WTC11 (cell line): Measurements from ENCODE around the gene KCNIP4. TPM values are rescaled to one million over a fixed set of nuclear protein-coding genes. Genes with fewer than 3 reads are reported as not detected.

Source experiments
- ATAC-seq: fragments of 200-7000 bp; cut with Tn5 transposase; 2 replicates; pipeline ENCODE4 v1.10.0; 2021; ENCODE audit warnings: mild to moderate bottlenecking, moderate library complexity
- CTCF ChIA-PET: fragments of 300-600 bp; sonication (Branson Sonifier 250); formaldehyde crosslinking; loops from one replicate; lab custom pipeline; 2021; ENCODE audit warnings: antibody characterized with exemption; lab: Charles Lee
- POLR2A ChIA-PET: fragments of 350-600 bp; sonication (Branson Sonifier 250); formaldehyde crosslinking; loops from one replicate; lab custom pipeline; 2021; ENCODE audit warnings: antibody characterized with exemption; lab: Charles Lee
- DNase-seq: peaks from one replicate; pipeline ENCODE4 v3.0.0; 2021; ENCODE audit warnings: low spot score
- H3K27ac Mint-ChIP-seq: 2 replicates; pipeline ENCODE4 v1.8.0; 2021; ENCODE audit warnings: mixed read lengths
- H3K27me3 Mint-ChIP-seq: 2 replicates; pipeline ENCODE4 v1.8.0; 2021; ENCODE audit warnings: low read depth, mild to moderate bottlenecking, moderate library complexity, mixed read lengths
- H3K36me3 Mint-ChIP-seq: 2 replicates; pipeline ENCODE4 v1.8.0; 2021; ENCODE audit warnings: mixed read lengths
- H3K4me1 Mint-ChIP-seq: 2 replicates; pipeline ENCODE4 v1.8.0; 2022; ENCODE audit warnings: mixed read lengths
- H3K4me3 Mint-ChIP-seq: 2 replicates; pipeline ENCODE4 v1.8.0; 2021; ENCODE audit warnings: mild to moderate bottlenecking, moderate library complexity, mixed read lengths
- H3K9me3 Mint-ChIP-seq: 2 replicates; pipeline ENCODE4 v1.8.0; 2021; ENCODE audit warnings: mixed read lengths
- E2F4 ChIP-seq: sonication (generic); formaldehyde crosslinking; IDR thresholded peaks from 2 replicates; pipeline ENCODE4 v1.8.1; 2022; ENCODE audit warnings: low read depth, mild to moderate bottlenecking, moderate library complexity, missing genetic modification reagents, borderline replicate concordance
- FOXJ3 ChIP-seq: sonication (generic); formaldehyde crosslinking; IDR thresholded peaks from 2 replicates; pipeline ENCODE4 v1.9.0; 2021; ENCODE audit warnings: missing genetic modification reagents, mild to moderate bottlenecking, borderline replicate concordance
- GABPB1 ChIP-seq: sonication (generic); formaldehyde crosslinking; IDR thresholded peaks from 2 replicates; pipeline ENCODE4 v1.8.1; 2023; ENCODE audit warnings: mild to moderate bottlenecking, missing genetic modification reagents
- JAZF1 ChIP-seq: fragments of 250-450 bp; sonication (Bioruptor Pico); IDR thresholded peaks from 2 replicates; pipeline ENCODE4 v1.9.0; 2021; ENCODE audit warnings: moderate library complexity, mild to moderate bottlenecking, inconsistent platforms
- OVOL2 ChIP-seq: fragments of 250-450 bp; sonication (Bioruptor Pico); IDR thresholded peaks from 2 replicates; pipeline ENCODE4 v1.9.0; 2021; ENCODE audit warnings: mild to moderate bottlenecking, borderline replicate concordance
- SP1 ChIP-seq: sonication (generic); formaldehyde crosslinking; conservative IDR thresholded peaks from 2 replicates; pipeline ENCODE4 v1.8.1; 2022; ENCODE audit warnings: missing genetic modification reagents
- STAT6 ChIP-seq: sonication (generic); formaldehyde crosslinking; conservative IDR thresholded peaks from 2 replicates; pipeline ENCODE4 v1.8.1; 2023; ENCODE audit warnings: mild to moderate bottlenecking, low read depth, missing genetic modification reagents, moderate library complexity
- TCF7 ChIP-seq: sonication (generic); formaldehyde crosslinking; IDR thresholded peaks from 2 replicates; pipeline ENCODE4 v1.8.0; 2022; ENCODE audit warnings: mild to moderate bottlenecking, low read depth, missing genetic modification reagents, moderate library complexity
- TEAD1 ChIP-seq: sonication (generic); formaldehyde crosslinking; IDR thresholded peaks from 2 replicates; pipeline ENCODE4 v1.8.0; 2022; ENCODE audit warnings: mild to moderate bottlenecking, missing genetic modification reagents
- TEAD4 ChIP-seq: sonication (generic); formaldehyde crosslinking; IDR thresholded peaks from 2 replicates; pipeline ENCODE4 v1.8.0; 2022; ENCODE audit warnings: mild to moderate bottlenecking, missing genetic modification reagents
- ZNF121 ChIP-seq: sonication (generic); formaldehyde crosslinking; IDR thresholded peaks from 2 replicates; pipeline ENCODE4 v1.8.0; 2023; ENCODE audit warnings: missing genetic modification reagents
- ZNF317 ChIP-seq: sonication (generic); formaldehyde crosslinking; IDR thresholded peaks from 2 replicates; pipeline ENCODE4 v1.8.1; 2023; ENCODE audit warnings: low read depth, mild to moderate bottlenecking, moderate library complexity, missing genetic modification reagents, borderline replicate concordance
- ZNF425 ChIP-seq: fragments of 250-450 bp; sonication (Bioruptor Pico); conservative IDR thresholded peaks from 2 replicates; pipeline ENCODE4 v1.9.0; 2021; ENCODE audit warnings: mild to moderate bottlenecking
- ZNF532 ChIP-seq: fragments of 250-450 bp; sonication (Bioruptor Pico); IDR thresholded peaks from 2 replicates; pipeline ENCODE4 v1.9.0; 2021; ENCODE audit warnings: mild to moderate bottlenecking, borderline replicate concordance
- total RNA-seq: library from RNA; stranded (reverse); gene quantifications from 3 replicates; pipeline ENCODE4 v1.2.3, GENCODE V29; 2021
- TF ChIP-seq, protein P1 (sequence below): sonication (generic); formaldehyde crosslinking; IDR thresholded peaks from 2 replicates; pipeline ENCODE4 v1.8.0; 2022; ENCODE audit warnings: mild to moderate bottlenecking, missing genetic modification reagents
- TF ChIP-seq, protein P2 (sequence below): sonication (generic); formaldehyde crosslinking; IDR thresholded peaks from 2 replicates; pipeline ENCODE4 v1.8.0; 2022; ENCODE audit warnings: mild to moderate bottlenecking, missing genetic modification reagents
- TF ChIP-seq, protein P3 (sequence below): sonication (generic); formaldehyde crosslinking; IDR thresholded peaks from 2 replicates; pipeline ENCODE4 v1.8.0; 2023; ENCODE audit warnings: mild to moderate bottlenecking, missing genetic modification reagents

The KCNIP4 gene
- total RNA-seq, 1 experiment from 2014 or later, result not detected

GRCh38 chr4:20711335-20711734 is 1237.2 kb downstream of the KCNIP4 start (continued):
- no peak for TF ChIP-seq ZNF425 (CRISPR knock-in tag)
- no peak for TF ChIP-seq ZNF121 (CRISPR knock-in tag)
- TF ChIP-seq TEAD4, result no peak
- TF ChIP-seq TCF7 (CRISPR knock-in tag), result no peak
- TF ChIP-seq ZNF317, result no peak
- TF ChIP-seq E2F4 (CRISPR knock-in tag), result no peak
- no peak for TF ChIP-seq FOXJ3 (CRISPR knock-in tag)
- TF ChIP-seq JAZF1 (CRISPR knock-in tag), result no peak

DNA sequence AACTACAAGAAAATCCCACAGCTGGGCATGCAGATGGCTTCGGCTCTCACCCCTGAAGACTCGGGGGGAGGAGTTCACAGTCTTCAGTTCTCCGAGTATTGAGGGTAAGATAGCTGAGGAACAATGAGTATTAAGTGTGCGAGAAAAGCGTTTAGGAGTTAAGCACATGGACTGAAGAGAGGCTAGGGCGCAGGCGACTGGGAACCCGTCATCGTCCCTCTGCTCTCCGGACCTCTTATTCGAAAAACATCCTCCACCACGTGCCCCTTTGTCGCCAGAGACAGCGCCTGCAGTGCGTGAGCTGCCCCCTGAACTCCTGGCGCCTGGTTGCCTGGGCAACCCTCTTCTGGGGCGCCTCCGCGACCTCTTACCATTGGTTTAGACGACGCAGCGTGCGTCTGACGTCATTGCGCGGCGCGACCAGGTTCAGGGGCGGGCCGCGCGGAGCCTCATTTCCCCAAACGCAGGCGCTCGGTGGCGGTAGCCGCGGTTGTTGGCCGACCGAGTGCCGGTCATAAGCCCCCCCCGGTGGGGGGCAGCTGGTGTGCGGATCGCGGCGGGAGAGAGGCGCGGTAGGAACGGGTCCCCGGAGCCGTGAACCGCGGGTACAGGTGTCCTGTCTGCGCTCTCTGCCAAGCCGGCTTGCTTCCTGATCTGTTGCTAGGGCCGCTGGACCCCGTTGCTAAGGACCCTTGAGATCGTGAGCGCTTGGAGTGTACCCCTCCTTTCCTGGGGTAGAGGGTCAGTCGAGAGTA is 1248.4 kb downstream of the KCNIP4 start, which contains the start of gene PACRGL:
TSS of gene PACRGL (plus strand) at position 452 of the 755 bp plus-strand sequence. CDS start 4,024 bp downstream, outside the sequence.
- no peaks in the 10 kb centered on the region for H3K27me3 Mint-ChIP-seq
- DNase-seq, result peak; percentile 95
- peak within 1 kb of the TSS; percentile 91 for H3K4me3 Mint-ChIP-seq
- H3K27ac Mint-ChIP-seq, result peak within 1 kb of the TSS; percentile 93
- no peaks in the 10 kb centered on the region for H3K9me3 Mint-ChIP-seq
- ChIA-PET POLR2A (no interaction called here), CTCF (interaction anchor here (1.4 kb wide), 1 partner anchor 73 kb away, joined by 3 read pairs; no protein-coding TSS in a partner anchor)
- peaks cover 11% of the 10 kb centered on the region for H3K36me3 Mint-ChIP-seq
- H3K4me1 Mint-ChIP-seq, result peaks cover 11% of the 10 kb centered on the region
- ATAC-seq, result peak; percentile 99
- TF ChIP-seq ZNF532 (CRISPR knock-in tag), result no peak
- TF ChIP-seq OVOL2 (CRISPR knock-in tag), result no peak
- TF ChIP-seq, protein P1, sequence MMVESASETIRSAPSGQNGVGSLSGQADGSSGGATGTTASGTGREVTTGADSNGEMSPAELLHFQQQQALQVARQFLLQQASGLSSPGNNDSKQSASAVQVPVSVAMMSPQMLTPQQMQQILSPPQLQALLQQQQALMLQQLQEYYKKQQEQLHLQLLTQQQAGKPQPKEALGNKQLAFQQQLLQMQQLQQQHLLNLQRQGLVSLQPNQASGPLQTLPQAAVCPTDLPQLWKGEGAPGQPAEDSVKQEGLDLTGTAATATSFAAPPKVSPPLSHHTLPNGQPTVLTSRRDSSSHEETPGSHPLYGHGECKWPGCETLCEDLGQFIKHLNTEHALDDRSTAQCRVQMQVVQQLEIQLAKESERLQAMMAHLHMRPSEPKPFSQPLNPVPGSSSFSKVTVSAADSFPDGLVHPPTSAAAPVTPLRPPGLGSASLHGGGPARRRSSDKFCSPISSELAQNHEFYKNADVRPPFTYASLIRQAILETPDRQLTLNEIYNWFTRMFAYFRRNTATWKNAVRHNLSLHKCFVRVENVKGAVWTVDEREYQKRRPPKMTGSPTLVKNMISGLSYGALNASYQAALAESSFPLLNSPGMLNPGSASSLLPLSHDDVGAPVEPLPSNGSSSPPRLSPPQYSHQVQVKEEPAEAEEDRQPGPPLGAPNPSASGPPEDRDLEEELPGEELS (CRISPR knock-in tag), result no peak
- no peak for TF ChIP-seq ZNF121 (CRISPR knock-in tag)
- TF ChIP-seq STAT6 (CRISPR knock-in tag), result no peak
- TF ChIP-seq, protein P2, sequence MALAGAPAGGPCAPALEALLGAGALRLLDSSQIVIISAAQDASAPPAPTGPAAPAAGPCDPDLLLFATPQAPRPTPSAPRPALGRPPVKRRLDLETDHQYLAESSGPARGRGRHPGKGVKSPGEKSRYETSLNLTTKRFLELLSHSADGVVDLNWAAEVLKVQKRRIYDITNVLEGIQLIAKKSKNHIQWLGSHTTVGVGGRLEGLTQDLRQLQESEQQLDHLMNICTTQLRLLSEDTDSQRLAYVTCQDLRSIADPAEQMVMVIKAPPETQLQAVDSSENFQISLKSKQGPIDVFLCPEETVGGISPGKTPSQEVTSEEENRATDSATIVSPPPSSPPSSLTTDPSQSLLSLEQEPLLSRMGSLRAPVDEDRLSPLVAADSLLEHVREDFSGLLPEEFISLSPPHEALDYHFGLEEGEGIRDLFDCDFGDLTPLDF (CRISPR knock-in tag), result no peak
- peak; percentile 47 for TF ChIP-seq TEAD1 (CRISPR knock-in tag)
- no peak for TF ChIP-seq GABPB1 (CRISPR knock-in tag)
- peak; percentile 70 for TF ChIP-seq SP1 (CRISPR knock-in tag)
- TF ChIP-seq, protein P3, sequence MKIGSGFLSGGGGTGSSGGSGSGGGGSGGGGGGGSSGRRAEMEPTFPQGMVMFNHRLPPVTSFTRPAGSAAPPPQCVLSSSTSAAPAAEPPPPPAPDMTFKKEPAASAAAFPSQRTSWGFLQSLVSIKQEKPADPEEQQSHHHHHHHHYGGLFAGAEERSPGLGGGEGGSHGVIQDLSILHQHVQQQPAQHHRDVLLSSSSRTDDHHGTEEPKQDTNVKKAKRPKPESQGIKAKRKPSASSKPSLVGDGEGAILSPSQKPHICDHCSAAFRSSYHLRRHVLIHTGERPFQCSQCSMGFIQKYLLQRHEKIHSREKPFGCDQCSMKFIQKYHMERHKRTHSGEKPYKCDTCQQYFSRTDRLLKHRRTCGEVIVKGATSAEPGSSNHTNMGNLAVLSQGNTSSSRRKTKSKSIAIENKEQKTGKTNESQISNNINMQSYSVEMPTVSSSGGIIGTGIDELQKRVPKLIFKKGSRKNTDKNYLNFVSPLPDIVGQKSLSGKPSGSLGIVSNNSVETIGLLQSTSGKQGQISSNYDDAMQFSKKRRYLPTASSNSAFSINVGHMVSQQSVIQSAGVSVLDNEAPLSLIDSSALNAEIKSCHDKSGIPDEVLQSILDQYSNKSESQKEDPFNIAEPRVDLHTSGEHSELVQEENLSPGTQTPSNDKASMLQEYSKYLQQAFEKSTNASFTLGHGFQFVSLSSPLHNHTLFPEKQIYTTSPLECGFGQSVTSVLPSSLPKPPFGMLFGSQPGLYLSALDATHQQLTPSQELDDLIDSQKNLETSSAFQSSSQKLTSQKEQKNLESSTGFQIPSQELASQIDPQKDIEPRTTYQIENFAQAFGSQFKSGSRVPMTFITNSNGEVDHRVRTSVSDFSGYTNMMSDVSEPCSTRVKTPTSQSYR (CRISPR knock-in tag), result no peak
